Skeletal muscle tissue (tissue), 4 donors: ENCODE measurements around the gene MAML3. TPM values are rescaled to one million over a fixed set of nuclear protein-coding genes. Genes with fewer than 3 reads are reported as not detected.

Experiments used
- H3K27ac ChIP-seq: one replicate; pipeline ENCODE4 v1.7.0; 2013; ENCODE audit warnings: mild to moderate bottlenecking, low read depth, low read length, inconsistent platforms
- H3K27me3 ChIP-seq, 3 donors: one replicate each; pipeline ENCODE4 v1.7.0; 2013; ENCODE audit warnings: low read length in 3 of 3; ENCODE audit not compliant: control insufficient read depth in 3 of 3, insufficient read depth in 3 of 3
- H3K36me3 ChIP-seq, 3 donors: one replicate each; pipeline ENCODE4 v1.7.0; 2013; ENCODE audit warnings: low read length in 3 of 3; ENCODE audit not compliant: control insufficient read depth in 3 of 3, insufficient read depth in 3 of 3
- H3K4me1 ChIP-seq, 3 donors: one replicate each; pipeline ENCODE4 v1.7.0; 2013; ENCODE audit warnings: low read length in 3 of 3, mild to moderate bottlenecking in 3 of 3; ENCODE audit not compliant: control insufficient read depth in 3 of 3, insufficient read depth in 3 of 3
- H3K4me3 ChIP-seq, 3 donors: one replicate each; pipeline ENCODE4 v1.7.0; 2013; ENCODE audit warnings: low read length in 3 of 3
- H3K9ac ChIP-seq, 3 donors: one replicate each; pipeline ENCODE4 v1.7.0; 2013; ENCODE audit warnings: low read length in 3 of 3, mild to moderate bottlenecking in 3 of 3, moderate library complexity in 2 of 3, low read depth in 1 of 3
- H3K9me3 ChIP-seq, 3 donors: one replicate each; pipeline ENCODE4 v1.7.0; 2013; ENCODE audit warnings: low read length in 3 of 3; ENCODE audit not compliant: control insufficient read depth in 3 of 3
- total RNA-seq: library from RNA; depleted of rRNA; stranded (reverse); fragments of >200 nt; gene quantifications from one replicate; pipeline ENCODE4 v1.2.3, GENCODE V29; 2014
- donor health status: Osteomylitis.

MAML3 gene
- total RNA-seq, 1 donor from 2014 or later = 3.1 TPM

DNA sequence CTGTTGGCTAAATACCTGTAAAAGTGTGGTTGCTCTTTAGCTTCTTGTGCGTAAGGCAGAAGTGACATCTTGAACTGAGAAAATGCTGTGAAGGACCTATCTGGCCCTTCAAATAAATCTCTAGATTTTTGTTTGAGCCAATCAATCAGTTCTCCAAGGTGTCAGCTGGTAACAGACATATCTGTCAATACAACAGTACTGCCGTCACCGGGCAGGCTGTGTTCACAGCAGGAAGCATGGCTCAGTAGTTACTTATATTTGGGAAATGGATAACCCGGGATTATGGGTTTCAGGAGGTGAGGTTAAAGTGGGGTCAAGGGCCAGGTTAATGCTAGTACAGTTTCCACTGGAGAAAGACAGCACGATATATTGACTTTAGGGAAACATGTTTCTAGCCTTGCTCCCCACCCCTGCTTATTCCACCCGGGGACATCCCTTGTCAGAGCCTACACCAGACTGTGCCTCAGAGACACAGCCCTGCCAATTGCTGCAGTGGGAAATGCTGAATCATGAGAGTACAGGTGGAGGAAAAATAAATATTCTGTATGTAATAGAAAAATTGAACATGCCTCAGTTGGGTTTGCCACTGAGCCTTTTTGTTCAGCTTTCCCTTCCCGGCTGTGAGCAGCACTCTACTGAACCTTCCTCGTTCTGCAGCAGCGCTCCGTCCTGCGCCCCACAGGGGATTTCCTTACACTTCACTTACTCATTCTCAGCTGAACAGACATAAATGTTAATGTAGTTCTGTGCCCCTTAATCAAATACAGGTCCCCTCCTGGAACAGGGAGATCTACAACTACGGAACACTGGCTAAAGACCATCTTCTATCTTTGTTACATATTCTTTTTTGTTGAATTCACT is 367.3 kb downstream of the MAML3 start:
- H3K4me1 ChIP-seq = peaks cover 0 to 3% (median 0%) of the 10 kb centered on the region in 3 donors
- H3K27ac ChIP-seq = no peak overlapping the region
- no peak overlapping the region for H3K4me3 ChIP-seq
- no peak overlapping the region for H3K9ac ChIP-seq
- H3K27me3 ChIP-seq = no peaks in the 10 kb centered on the region
- H3K36me3 ChIP-seq = no peaks in the 10 kb centered on the region
- H3K9me3 ChIP-seq = no peaks in the 10 kb centered on the region

GRCh38 chr4:139785356-139785755 is 368.6 kb downstream of the MAML3 start:
- Histone ChIP-seq H3K27me3 (no peaks in the 10 kb centered on the region), H3K4me3 (no peak overlapping the region), H3K9me3 (no peaks in the 10 kb centered on the region), H3K9ac (no peak overlapping the region), H3K27ac (no peak overlapping the region), H3K4me1 (peaks cover 0 to 3% (median 0%) of the 10 kb centered on the region in 3 donors), H3K36me3 (no peaks in the 10 kb centered on the region)

GRCh38 chr4:139783741-139784484 is 370.1 kb downstream of the MAML3 start:
- Histone ChIP-seq H3K9me3 (no peaks in the 10 kb centered on the region), H3K9ac (no peak overlapping the region), H3K4me3 (no peak overlapping the region), H3K27me3 (no peaks in the 10 kb centered on the region), H3K36me3 (no peaks in the 10 kb centered on the region), H3K4me1 (peaks cover 0 to 3% (median 0%) of the 10 kb centered on the region in 3 donors), H3K27ac (no peak overlapping the region)

GRCh38 chr4:139782926-139783522 is 371.0 kb downstream of the MAML3 start:
- Histone ChIP-seq H3K4me1 (peaks cover 2 to 7% (median 3%) of the 10 kb centered on the region in 3 donors), H3K9me3 (no peaks in the 10 kb centered on the region), H3K27ac (no peak overlapping the region), H3K4me3 (no peak overlapping the region), H3K27me3 (no peaks in the 10 kb centered on the region), H3K36me3 (no peaks in the 10 kb centered on the region), H3K9ac (no peak overlapping the region)

DNA sequence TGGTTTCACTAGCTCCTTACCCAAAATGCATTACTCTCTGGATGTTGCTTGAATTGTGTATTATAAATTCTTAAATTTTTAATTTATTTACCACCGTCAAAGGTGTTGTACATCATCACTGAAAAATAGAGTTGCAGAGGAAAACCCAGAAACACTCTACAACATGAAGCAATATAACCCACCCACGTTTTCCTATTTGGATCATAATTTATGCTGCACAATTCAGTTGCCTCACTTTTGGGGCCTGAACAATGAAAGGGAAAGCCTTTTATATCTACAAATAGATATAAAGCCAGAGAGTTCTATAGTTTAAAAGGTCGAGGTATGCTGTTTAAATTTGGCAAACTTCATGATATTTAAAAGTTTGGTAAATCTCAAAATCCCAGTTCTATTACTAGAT is 372.9 kb downstream of the MAML3 start:
- H3K36me3 ChIP-seq = no peaks in the 10 kb centered on the region
- H3K27ac ChIP-seq = no peak overlapping the region
- H3K4me3 ChIP-seq = no peak overlapping the region
- no peak overlapping the region for H3K9ac ChIP-seq
- H3K9me3 ChIP-seq = no peaks in the 10 kb centered on the region
- H3K4me1 ChIP-seq = peaks cover 11 to 13% (median 12%) of the 10 kb centered on the region in 3 donors
- H3K27me3 ChIP-seq = no peaks in the 10 kb centered on the region

GRCh38 chr4:139779691-139780090 is 374.3 kb downstream of the MAML3 start:
- peaks cover 12% of the 10 kb centered on the region in 3 donors for H3K4me1 ChIP-seq
- H3K27me3 ChIP-seq = no peaks in the 10 kb centered on the region
- no peaks in the 10 kb centered on the region for H3K9me3 ChIP-seq
- no peak overlapping the region for H3K9ac ChIP-seq
- no peak overlapping the region for H3K4me3 ChIP-seq
- H3K27ac ChIP-seq = no peak overlapping the region
- H3K36me3 ChIP-seq = no peaks in the 10 kb centered on the region

GRCh38 chr4:139777757-139778156 is 376.2 kb downstream of the MAML3 start:
- Histone ChIP-seq H3K27me3 (no peaks in the 10 kb centered on the region), H3K36me3 (no peaks in the 10 kb centered on the region), H3K9ac (no peak overlapping the region), H3K4me3 (no peak overlapping the region), H3K4me1 (peaks cover 12 to 13% (median 12%) of the 10 kb centered on the region in 3 donors), H3K27ac (peak overlapping the region; percentile 7), H3K9me3 (no peaks in the 10 kb centered on the region)

- Histone ChIP-seq H3K36me3 (no peaks in the 10 kb centered on the region), H3K4me1 (peaks cover 12 to 14% (median 13%) of the 10 kb centered on the region in 3 donors), H3K9ac (no peak overlapping the region), H3K4me3 (no peak overlapping the region), H3K27ac (no peak overlapping the region), H3K9me3 (no peaks in the 10 kb centered on the region), H3K27me3 (no peaks in the 10 kb centered on the region)
These were observed 377.7 kb downstream of the MAML3 start for GRCh38 chr4:139776235-139776634.

DNA sequence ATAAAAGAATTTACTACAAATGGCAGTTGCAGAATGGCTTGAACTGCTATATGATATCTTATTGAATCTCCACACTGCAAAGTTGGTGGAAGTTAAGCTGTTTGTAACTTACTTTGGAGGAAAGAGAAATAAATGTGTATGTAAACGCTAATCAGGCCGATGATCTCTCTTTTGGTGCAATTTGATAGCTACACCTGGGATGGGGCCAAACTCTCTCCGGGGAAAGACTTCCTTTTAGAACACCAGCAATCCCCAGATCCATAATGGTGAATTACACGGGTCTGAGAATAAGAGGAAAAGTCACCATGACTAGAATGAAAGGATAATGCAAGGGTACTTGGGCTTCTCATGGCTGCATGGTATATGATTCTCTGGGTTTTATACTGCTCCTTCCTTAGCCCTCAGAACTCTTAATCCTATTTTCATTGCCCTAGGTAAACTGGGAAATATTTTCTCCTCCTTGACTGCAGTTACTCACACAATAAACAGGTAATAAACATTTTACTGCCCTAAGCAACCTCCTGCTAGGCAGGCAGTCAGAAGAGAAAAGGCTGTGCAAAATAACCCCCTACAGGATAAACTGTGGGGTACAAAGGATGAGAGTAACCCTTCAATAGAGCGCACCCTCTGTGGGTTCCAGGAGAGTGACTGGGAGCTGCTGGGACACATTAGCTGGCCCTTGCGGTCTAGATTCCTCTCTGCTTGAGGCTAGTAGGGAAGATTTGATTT is 379.1 kb downstream of the MAML3 start:
- Histone ChIP-seq H3K4me1 (peaks cover 22 to 27% (median 25%) of the 10 kb centered on the region in 3 donors), H3K4me3 (no peak overlapping the region), H3K9me3 (no peaks in the 10 kb centered on the region), H3K36me3 (no peaks in the 10 kb centered on the region), H3K27ac (no peak overlapping the region), H3K9ac (no peak overlapping the region), H3K27me3 (no peaks in the 10 kb centered on the region)
